ENCODE data around the gene STAMBP. TPM values are rescaled to one million over a fixed set of nuclear protein-coding genes. Genes with fewer than 3 reads are reported as not detected.

Gene STAMBP
- total and polyA plus RNA-seq, 4 donors = 22.3 to 39.7 (median 24.4) TPM

- Histone ChIP-seq H3K9ac (ENCODE audit: insufficient read depth in 1 of 2, low read length in 2 of 2) (no peak overlapping the region), H3K27ac (ENCODE audit: low read depth in 1 of 2, low read length in 1 of 2) (no peak overlapping the region), H3K36me3 (ENCODE audit: control insufficient read depth in 4 of 4, insufficient read depth in 4 of 4, low read length in 4 of 4) (peaks cover 0 to under 1% (median 0%) of the 10 kb centered on the region in 4 donors), H3K4me1 (ENCODE audit: control insufficient read depth in 5 of 5, insufficient read depth in 5 of 5, low read length in 5 of 5) (peaks cover 0 to 3% (median 0%) of the 10 kb centered on the region in 5 donors), H3K4me3 (no peak overlapping the region), H3K9me3 (ENCODE audit: control insufficient read depth in 4 of 4, insufficient read depth in 3 of 4, low read length in 3 of 4) (no peaks in the 10 kb centered on the region), H3K27me3 (ENCODE audit: control insufficient read depth in 3 of 3, insufficient read depth in 3 of 3, low read length in 2 of 3) (peaks cover 0 to 7% (median under 1%) of the 10 kb centered on the region in 3 donors)
- 10 to 11% methylated on average over 3 of the region's 3 CpGs for WGBS, 2 donors
- peak; percentile 30 to 93 (median 80) for DNase-seq
- TF ChIP-seq, protein P1, sequence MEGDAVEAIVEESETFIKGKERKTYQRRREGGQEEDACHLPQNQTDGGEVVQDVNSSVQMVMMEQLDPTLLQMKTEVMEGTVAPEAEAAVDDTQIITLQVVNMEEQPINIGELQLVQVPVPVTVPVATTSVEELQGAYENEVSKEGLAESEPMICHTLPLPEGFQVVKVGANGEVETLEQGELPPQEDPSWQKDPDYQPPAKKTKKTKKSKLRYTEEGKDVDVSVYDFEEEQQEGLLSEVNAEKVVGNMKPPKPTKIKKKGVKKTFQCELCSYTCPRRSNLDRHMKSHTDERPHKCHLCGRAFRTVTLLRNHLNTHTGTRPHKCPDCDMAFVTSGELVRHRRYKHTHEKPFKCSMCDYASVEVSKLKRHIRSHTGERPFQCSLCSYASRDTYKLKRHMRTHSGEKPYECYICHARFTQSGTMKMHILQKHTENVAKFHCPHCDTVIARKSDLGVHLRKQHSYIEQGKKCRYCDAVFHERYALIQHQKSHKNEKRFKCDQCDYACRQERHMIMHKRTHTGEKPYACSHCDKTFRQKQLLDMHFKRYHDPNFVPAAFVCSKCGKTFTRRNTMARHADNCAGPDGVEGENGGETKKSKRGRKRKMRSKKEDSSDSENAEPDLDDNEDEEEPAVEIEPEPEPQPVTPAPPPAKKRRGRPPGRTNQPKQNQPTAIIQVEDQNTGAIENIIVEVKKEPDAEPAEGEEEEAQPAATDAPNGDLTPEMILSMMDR (IDR thresholded peaks at IDR 0.05; ENCODE audit: control extremely low read depth, extremely low read depth) = peak; percentile 71
- ATAC-seq (ENCODE audit: insufficient read depth, low FRiP score) = no peak
These were observed 4.7 kb upstream of the STAMBP start for GRCh38 chr2:73823916-73824523.

GRCh38 chr2:73825408-73825807, 3.4 kb upstream of the STAMBP start:
- ATAC-seq (ENCODE audit: insufficient read depth, low FRiP score) (no peak), DNase-seq (no peak)
- Histone ChIP-seq H3K27me3 (ENCODE audit: control insufficient read depth in 3 of 3, insufficient read depth in 3 of 3, low read length in 2 of 3) (peaks cover 0 to 7% (median 0%) of the 10 kb centered on the region in 3 donors), H3K4me1 (ENCODE audit: control insufficient read depth in 5 of 5, insufficient read depth in 5 of 5, low read length in 5 of 5) (peaks cover 0 to 11% (median 4%) of the 10 kb centered on the region in 5 donors), H3K27ac (ENCODE audit: low read depth in 1 of 2, low read length in 1 of 2) (no peak overlapping the region), H3K36me3 (ENCODE audit: control insufficient read depth in 4 of 4, insufficient read depth in 4 of 4, low read length in 4 of 4) (peaks cover 0 to 4% (median 0%) of the 10 kb centered on the region in 4 donors), H3K9me3 (ENCODE audit: control insufficient read depth in 4 of 4, insufficient read depth in 3 of 4, low read length in 3 of 4) (no peaks in the 10 kb centered on the region), H3K9ac (ENCODE audit: insufficient read depth in 1 of 2, low read length in 2 of 2) (no peak overlapping the region), H3K4me3 (no peak overlapping the region)
- WGBS, 2 donors = 79 to 90% methylated on average over 4 of the region's 4 CpGs
- TF ChIP-seq, protein P1 (IDR thresholded peaks at IDR 0.05; ENCODE audit: control extremely low read depth, extremely low read depth) = no peak

DNA sequence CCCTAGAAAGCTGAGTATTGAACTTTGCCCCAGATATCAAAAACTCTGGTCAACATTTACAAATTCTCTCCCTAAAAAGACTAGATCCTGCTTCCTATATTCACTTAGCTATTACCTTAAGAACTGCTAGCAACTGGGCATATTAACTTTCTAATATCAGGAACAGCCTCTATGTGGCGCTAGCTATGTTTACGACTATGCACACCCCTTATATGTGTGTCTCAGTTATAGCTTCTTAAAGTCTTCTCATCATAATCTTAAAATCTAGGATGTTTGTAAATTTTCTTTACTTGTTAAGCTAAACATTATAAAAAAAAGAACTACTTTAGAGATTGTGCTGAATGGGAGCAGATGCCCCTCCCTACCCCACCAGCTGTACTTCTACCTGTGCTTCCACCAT, 1.7 kb upstream of the STAMBP start:
- no peaks in the 10 kb centered on the region for H3K27me3 ChIP-seq (ENCODE audit: control insufficient read depth in 3 of 3, insufficient read depth in 3 of 3, low read length in 2 of 3)
- peaks cover 0 to 4% (median 0%) of the 10 kb centered on the region in 4 donors for H3K36me3 ChIP-seq (ENCODE audit: control insufficient read depth in 4 of 4, insufficient read depth in 4 of 4, low read length in 4 of 4)
- H3K27ac ChIP-seq (ENCODE audit: low read depth in 1 of 2, low read length in 1 of 2) = no peak overlapping the region
- H3K9me3 ChIP-seq (ENCODE audit: control insufficient read depth in 4 of 4, insufficient read depth in 3 of 4, low read length in 3 of 4) = no peaks in the 10 kb centered on the region
- H3K4me1 ChIP-seq (ENCODE audit: control insufficient read depth in 5 of 5, insufficient read depth in 5 of 5, low read length in 5 of 5) = peaks cover 0 to 11% (median 4%) of the 10 kb centered on the region in 5 donors
- WGBS, 2 donors = 34 to 51% methylated on average over 2 of the region's 2 CpGs
- TF ChIP-seq, protein P1 (IDR thresholded peaks at IDR 0.05; ENCODE audit: control extremely low read depth, extremely low read depth) = no peak
- no peak for DNase-seq
- no peak overlapping the region for H3K9ac ChIP-seq (ENCODE audit: insufficient read depth in 1 of 2, low read length in 2 of 2)
- no peak overlapping the region for H3K4me3 ChIP-seq
- ATAC-seq (ENCODE audit: insufficient read depth, low FRiP score) = no peak
